Astrocyte of the spinal cord (primary cell): ENCODE results near the gene SPTBN5.
A peak's percentile ranks its signal among the peaks of the same experiment; 100 is the strongest.

ENCODE experiments used
- DNase-seq: peaks from one replicate; pipeline ENCODE4 v3.0.0; 2011; ENCODE audit warnings: low read depth, low spot score
- H3K4me3 ChIP-seq: 2 replicates; pipeline ENCODE4 v1.5.1; 2011; ENCODE audit warnings: low read depth, mild to moderate bottlenecking, low read length, moderate library complexity
- in situ Hi-C: cut with HindIII; loops from 2 replicates; pipeline ENCODE4 v1.10.0; 2017; ENCODE audit warnings: low sequenced_read_pairs
- TF ChIP-seq, protein P1 (sequence below): IDR thresholded peaks from 2 replicates; pipeline ENCODE4 v1.5.1; 2012; ENCODE audit warnings: low read depth, mild to moderate bottlenecking, low read length, inconsistent platforms

The SPTBN5 gene

DNA sequence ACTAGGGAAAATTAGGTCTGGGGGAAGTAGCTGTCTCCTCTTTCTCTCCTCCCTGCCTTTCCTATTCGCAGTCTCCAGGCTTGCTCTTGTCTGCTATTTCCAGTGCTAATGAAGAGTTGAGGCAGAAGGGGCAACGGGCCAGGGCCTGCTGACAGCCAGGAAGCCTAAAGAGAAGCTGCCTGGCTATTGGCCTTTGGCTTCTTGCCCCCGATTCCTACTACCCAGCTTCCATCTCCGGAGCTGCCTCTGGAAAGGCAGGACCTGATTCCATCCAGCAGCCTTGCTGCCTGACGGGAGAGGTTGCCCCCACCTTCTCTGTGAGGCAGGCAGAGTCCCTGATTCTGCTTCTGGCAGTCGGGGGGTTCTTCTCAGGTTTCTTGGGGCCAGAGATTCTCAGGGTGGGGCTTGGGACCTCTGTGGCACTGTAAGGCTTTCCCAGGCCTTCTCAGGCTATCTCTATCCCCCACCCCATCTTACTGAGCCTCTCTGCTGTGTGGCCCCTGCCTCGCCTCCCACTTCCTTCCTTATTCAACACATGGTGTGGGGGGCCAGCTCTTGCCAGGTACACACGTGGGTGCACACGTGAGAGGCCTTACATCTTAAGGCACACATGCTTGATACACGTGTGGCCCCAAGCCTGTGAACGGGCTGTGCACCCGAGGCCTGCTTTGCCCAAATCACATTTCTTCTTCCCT is 84.2 kb downstream of the SPTBN5 start:
- in situ Hi-C loops = no loop called here

DNA sequence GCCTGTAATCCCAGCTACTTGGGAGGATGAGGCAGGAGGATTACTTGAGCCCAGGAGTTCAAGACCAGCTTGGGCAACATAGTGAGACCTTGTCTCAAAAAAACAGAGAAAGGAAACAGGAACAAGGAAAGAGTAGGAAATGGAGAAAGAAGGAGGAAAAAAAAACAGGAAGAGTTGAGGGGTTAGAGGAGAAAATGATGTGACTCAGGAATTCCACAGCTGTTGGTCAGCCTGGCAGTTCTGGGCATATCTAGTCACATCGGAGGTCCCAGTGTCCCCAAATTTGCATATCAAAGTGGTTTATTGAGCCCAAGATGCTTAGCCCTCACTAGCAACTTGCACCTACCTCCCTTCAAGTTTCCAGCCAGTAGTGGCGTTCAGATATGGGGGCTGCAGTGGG is 84.7 kb downstream of the SPTBN5 start:
- in situ Hi-C loops = no loop called here
- no peak for DNase-seq
- no peak overlapping the region for H3K4me3 ChIP-seq
- TF ChIP-seq, protein P1, sequence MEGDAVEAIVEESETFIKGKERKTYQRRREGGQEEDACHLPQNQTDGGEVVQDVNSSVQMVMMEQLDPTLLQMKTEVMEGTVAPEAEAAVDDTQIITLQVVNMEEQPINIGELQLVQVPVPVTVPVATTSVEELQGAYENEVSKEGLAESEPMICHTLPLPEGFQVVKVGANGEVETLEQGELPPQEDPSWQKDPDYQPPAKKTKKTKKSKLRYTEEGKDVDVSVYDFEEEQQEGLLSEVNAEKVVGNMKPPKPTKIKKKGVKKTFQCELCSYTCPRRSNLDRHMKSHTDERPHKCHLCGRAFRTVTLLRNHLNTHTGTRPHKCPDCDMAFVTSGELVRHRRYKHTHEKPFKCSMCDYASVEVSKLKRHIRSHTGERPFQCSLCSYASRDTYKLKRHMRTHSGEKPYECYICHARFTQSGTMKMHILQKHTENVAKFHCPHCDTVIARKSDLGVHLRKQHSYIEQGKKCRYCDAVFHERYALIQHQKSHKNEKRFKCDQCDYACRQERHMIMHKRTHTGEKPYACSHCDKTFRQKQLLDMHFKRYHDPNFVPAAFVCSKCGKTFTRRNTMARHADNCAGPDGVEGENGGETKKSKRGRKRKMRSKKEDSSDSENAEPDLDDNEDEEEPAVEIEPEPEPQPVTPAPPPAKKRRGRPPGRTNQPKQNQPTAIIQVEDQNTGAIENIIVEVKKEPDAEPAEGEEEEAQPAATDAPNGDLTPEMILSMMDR = no peak

More for the DNA sequence above, 84.2 kb downstream of the SPTBN5 start:
- DNase-seq = no peak
- no peak overlapping the region for H3K4me3 ChIP-seq
- TF ChIP-seq, protein P1 = no peak

DNA sequence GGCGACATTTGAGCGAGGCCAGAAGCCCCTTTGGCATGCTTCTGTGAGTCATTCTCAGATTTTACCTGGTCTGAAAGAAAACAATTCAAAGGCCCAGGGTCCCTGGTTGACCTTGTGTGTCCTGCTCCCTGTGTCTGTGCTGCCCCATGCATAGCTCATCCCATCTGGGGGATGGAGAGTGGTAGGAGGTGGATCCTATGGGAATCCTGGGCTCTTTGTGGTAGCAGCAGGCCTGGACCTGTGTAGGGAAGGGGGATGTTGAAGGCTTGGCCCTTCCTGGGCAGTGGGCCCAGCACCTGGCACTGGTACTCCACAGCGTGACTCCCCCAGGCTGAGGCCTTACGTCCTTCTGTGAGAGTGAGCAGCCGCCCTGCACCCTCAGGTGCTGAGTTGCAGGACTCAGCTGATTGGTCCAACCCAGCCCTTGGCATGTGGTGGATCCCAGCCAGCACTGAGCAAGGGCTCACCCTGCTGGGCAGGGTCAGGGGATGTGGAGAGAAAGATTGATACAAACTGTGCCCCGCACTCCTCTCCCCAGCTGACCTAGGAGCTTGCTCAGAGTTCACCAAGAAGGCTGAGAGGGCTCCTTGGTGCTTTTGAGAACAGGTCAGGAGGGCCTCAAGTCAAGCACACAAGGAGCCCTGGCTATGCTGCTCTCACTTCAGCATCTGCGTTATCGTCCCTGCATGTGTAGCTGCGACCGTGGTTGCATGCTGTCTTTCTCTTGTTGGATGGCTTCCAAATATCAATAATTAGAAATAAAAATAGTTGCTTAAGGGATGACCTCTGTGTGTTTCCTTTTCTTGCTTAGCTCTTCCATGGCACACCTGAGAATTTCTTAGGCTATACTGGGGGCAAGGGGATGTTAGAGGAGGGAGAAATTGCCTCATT is 87.3 kb downstream of the SPTBN5 start:
- TF ChIP-seq, protein P1 = peak; percentile 2
- no peak overlapping the region for H3K4me3 ChIP-seq
- DNase-seq = no peak
- in situ Hi-C loops = no loop called here

DNA sequence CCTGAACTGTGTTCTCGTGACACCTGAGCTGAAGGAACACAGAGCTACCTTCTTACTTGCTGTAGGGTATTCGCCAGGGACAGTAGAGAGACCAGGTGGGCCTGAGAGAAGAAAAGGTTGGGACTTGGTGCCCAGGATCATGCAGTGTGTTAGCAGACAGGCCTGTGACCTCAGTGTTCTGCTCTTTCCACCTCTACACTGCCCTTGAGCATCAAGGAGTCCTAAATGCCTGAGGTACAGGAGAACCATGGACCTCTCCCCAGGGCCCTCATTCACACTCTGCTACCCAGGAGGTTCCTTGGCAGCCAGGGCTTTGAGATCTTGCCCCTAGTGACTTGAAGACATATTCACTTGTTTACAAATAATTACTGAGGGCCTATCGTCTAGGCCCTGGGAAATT is 88.1 kb downstream of the SPTBN5 start:
- DNase-seq = no peak
- in situ Hi-C loops = no loop called here
- no peak overlapping the region for H3K4me3 ChIP-seq
- TF ChIP-seq, protein P1 = no peak

DNA sequence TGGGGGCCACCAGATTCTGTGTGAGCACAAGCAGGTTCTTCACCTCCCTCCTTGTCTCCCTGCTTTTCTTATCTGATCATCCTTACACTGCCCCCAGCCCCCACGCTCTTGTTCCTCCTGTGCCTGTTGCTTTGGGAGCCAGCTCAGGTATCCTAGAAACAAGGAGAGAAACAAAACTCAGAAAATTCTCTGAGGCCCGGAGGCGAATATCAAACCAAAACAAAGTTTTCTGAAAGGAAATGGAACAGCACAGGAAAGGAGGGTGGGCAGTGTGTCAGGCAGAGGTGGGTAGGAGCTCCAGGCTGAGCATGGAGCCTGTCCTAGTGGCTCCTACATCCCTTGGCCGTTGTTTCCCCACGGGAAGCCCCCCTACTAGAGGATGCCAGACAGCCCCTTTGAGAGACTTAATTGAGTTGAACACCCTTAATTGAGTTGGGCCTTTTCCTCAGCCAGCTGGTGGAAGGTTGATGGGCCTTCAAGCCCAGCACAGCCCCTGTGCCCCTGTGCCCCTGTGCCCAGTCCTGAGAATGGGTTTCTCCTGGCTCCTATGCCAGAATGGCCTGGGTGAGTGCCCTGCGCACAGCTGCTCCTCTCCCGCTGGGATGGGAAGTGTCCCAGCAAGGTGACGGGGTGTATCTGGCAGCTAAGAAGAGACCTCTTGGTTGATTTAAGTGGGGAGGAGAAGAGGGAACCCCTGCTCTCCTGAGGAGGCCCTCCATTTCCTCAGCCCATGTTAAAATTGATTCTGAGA is 88.8 kb downstream of the SPTBN5 start:
- in situ Hi-C loops = no loop called here
- TF ChIP-seq, protein P1 = no peak

DNA sequence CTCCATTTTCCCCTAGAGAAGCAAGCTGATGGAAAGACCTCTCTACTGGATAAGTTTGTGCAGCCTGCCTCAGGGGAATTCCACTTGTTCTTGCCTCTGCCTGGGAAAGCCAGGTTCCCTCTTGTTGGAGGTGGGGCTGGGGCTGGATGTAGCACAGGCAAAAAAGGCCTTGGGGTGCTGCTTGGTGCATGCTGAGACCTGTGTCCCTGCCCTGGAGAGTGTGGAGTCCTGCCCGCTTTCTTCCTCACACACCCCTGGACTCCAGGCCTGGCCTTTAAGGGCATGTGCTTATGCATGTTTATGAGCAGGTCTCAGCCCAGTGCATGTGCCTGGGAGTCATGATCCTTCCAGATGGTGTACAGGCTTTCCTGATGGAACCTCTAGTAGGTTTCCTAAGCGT is 89.5 kb downstream of the SPTBN5 start:
- no peak for DNase-seq
- in situ Hi-C loops = no loop called here
- H3K4me3 ChIP-seq = no peak overlapping the region
- TF ChIP-seq, protein P1 = no peak

More for the DNA sequence above, 88.8 kb downstream of the SPTBN5 start:
- DNase-seq = peak; percentile 22
- H3K4me3 ChIP-seq = no peak overlapping the region
